Effector memory CD4-positive, alpha-beta T cell (primary cell): ENCODE results near the gene KMT2E.

Experiments
- DNase-seq, 3 donors: peaks; one replicate each; pipeline ENCODE4 v3.0.0-alpha.2; 2020
- H3K27ac ChIP-seq: 2 replicates; pipeline ENCODE4 v1.7.0; 2013; ENCODE audit warnings: mild to moderate bottlenecking, low read length, moderate library complexity; ENCODE audit not compliant: insufficient read depth, poor library complexity, severe bottlenecking
- H3K27me3 ChIP-seq: replicated peaks from 2 replicates; pipeline ENCODE4 v1.7.0; 2013; ENCODE audit warnings: mild to moderate bottlenecking, low read length; ENCODE audit not compliant: insufficient read depth, control insufficient read depth, poor library complexity, severe bottlenecking
- H3K36me3 ChIP-seq: 2 replicates; pipeline ENCODE4 v1.7.0; 2013; ENCODE audit warnings: mild to moderate bottlenecking, low read length, moderate library complexity; ENCODE audit not compliant: control insufficient read depth, insufficient read depth
- H3K4me1 ChIP-seq: 2 replicates; pipeline ENCODE4 v1.7.0; 2013; ENCODE audit warnings: low read length, mild to moderate bottlenecking; ENCODE audit not compliant: control insufficient read depth, insufficient read depth, poor library complexity, severe bottlenecking
- H3K4me3 ChIP-seq: 2 replicates; pipeline ENCODE4 v1.7.0; 2013; ENCODE audit warnings: low read length, low read depth, mild to moderate bottlenecking; ENCODE audit not compliant: insufficient read depth, poor library complexity, severe bottlenecking
- H3K9me3 ChIP-seq: 2 replicates; pipeline ENCODE4 v1.7.0; 2013; ENCODE audit warnings: mild to moderate bottlenecking, low read length, moderate library complexity; ENCODE audit not compliant: control insufficient read depth

Gene KMT2E

GRCh38 chr7:105118612-105119600, 104.9 kb downstream of the KMT2E start:
- H3K4me1 ChIP-seq = no peaks in the 10 kb centered on the region
- peaks cover 5% of the 10 kb centered on the region for H3K36me3 ChIP-seq
- no peak for DNase-seq
- no peak overlapping the region for H3K4me3 ChIP-seq
- no peaks in the 10 kb centered on the region for H3K27me3 ChIP-seq
- H3K27ac ChIP-seq = no peak overlapping the region
- H3K9me3 ChIP-seq = no peaks in the 10 kb centered on the region

GRCh38 chr7:105122619-105123018, 108.6 kb downstream of the KMT2E start:
- no peaks in the 10 kb centered on the region for H3K9me3 ChIP-seq
- H3K27me3 ChIP-seq = no peaks in the 10 kb centered on the region
- H3K27ac ChIP-seq = no peak overlapping the region
- H3K4me3 ChIP-seq = no peak overlapping the region
- H3K36me3 ChIP-seq = peaks cover 11% of the 10 kb centered on the region
- H3K4me1 ChIP-seq = no peaks in the 10 kb centered on the region
- DNase-seq = no peak

- Histone ChIP-seq H3K4me1 (no peaks in the 10 kb centered on the region), H3K9me3 (no peaks in the 10 kb centered on the region), H3K36me3 (peaks cover 16% of the 10 kb centered on the region), H3K4me3 (no peak overlapping the region), H3K27me3 (no peaks in the 10 kb centered on the region), H3K27ac (no peak overlapping the region)
- no peak for DNase-seq
These were observed 111.7 kb downstream of the KMT2E start for GRCh38 chr7:105125745-105126144.

GRCh38 chr7:105126436-105126975, 112.5 kb downstream of the KMT2E start:
- H3K9me3 ChIP-seq = no peaks in the 10 kb centered on the region
- H3K4me1 ChIP-seq = no peaks in the 10 kb centered on the region
- DNase-seq = no peak
- H3K36me3 ChIP-seq = peaks cover 19% of the 10 kb centered on the region
- no peaks in the 10 kb centered on the region for H3K27me3 ChIP-seq
- no peak overlapping the region for H3K27ac ChIP-seq
- no peak overlapping the region for H3K4me3 ChIP-seq

GRCh38 chr7:105127179-105127578, 113.2 kb downstream of the KMT2E start:
- no peaks in the 10 kb centered on the region for H3K9me3 ChIP-seq
- peaks cover 25% of the 10 kb centered on the region for H3K36me3 ChIP-seq
- H3K27me3 ChIP-seq = no peaks in the 10 kb centered on the region
- H3K4me3 ChIP-seq = no peak overlapping the region
- H3K4me1 ChIP-seq = no peaks in the 10 kb centered on the region
- DNase-seq = no peak
- H3K27ac ChIP-seq = no peak overlapping the region

- H3K4me3 ChIP-seq = no peak overlapping the region
- DNase-seq = no peak
- peaks cover 29% of the 10 kb centered on the region for H3K36me3 ChIP-seq
- no peaks in the 10 kb centered on the region for H3K4me1 ChIP-seq
- no peaks in the 10 kb centered on the region for H3K27me3 ChIP-seq
- no peaks in the 10 kb centered on the region for H3K9me3 ChIP-seq
- H3K27ac ChIP-seq = no peak overlapping the region
These were observed 116.0 kb downstream of the KMT2E start for GRCh38 chr7:105130048-105130447.

- Histone ChIP-seq H3K27me3 (no peaks in the 10 kb centered on the region), H3K9me3 (no peaks in the 10 kb centered on the region), H3K36me3 (peaks cover 26% of the 10 kb centered on the region), H3K4me3 (no peak overlapping the region), H3K4me1 (no peaks in the 10 kb centered on the region), H3K27ac (no peak overlapping the region)
- DNase-seq = no peak
These were observed 116.6 kb downstream of the KMT2E start for GRCh38 chr7:105130580-105130979.

GRCh38 chr7:105131033-105131656, 117.1 kb downstream of the KMT2E start:
- no peak overlapping the region for H3K4me3 ChIP-seq
- H3K36me3 ChIP-seq = peaks cover 23% of the 10 kb centered on the region
- no peak overlapping the region for H3K27ac ChIP-seq
- no peaks in the 10 kb centered on the region for H3K4me1 ChIP-seq
- no peaks in the 10 kb centered on the region for H3K9me3 ChIP-seq
- no peaks in the 10 kb centered on the region for H3K27me3 ChIP-seq
- DNase-seq = no peak

GRCh38 chr7:105131890-105132289, 117.9 kb downstream of the KMT2E start:
- H3K4me3 ChIP-seq = no peak overlapping the region
- peaks cover 27% of the 10 kb centered on the region for H3K36me3 ChIP-seq
- no peaks in the 10 kb centered on the region for H3K4me1 ChIP-seq
- no peak for DNase-seq
- no peaks in the 10 kb centered on the region for H3K9me3 ChIP-seq
- no peak overlapping the region for H3K27ac ChIP-seq
- no peaks in the 10 kb centered on the region for H3K27me3 ChIP-seq

- no peak overlapping the region for H3K4me3 ChIP-seq
- H3K4me1 ChIP-seq = no peaks in the 10 kb centered on the region
- H3K9me3 ChIP-seq = no peaks in the 10 kb centered on the region
- H3K36me3 ChIP-seq = peaks cover 27% of the 10 kb centered on the region
- H3K27ac ChIP-seq = no peak overlapping the region
- DNase-seq = no peak
- H3K27me3 ChIP-seq = no peaks in the 10 kb centered on the region
These were observed 118.3 kb downstream of the KMT2E start for GRCh38 chr7:105132335-105132734.
